Upper lobe of left lung (tissue), 6 donors: ENCODE data around the gene ROS1. TPM values are rescaled to one million over a fixed set of nuclear protein-coding genes. Genes with fewer than 3 reads are reported as not detected.

Source experiments
- ATAC-seq, 2 donors: fragments of 200-7000 bp; cut with Tn5 transposase; one replicate each; pipeline ENCODE4 v1.9.1; 2022; ENCODE audit warnings: mild to moderate bottlenecking in 2 of 2, moderate library complexity in 2 of 2; ENCODE audit not compliant: low FRiP score in 2 of 2
- DNase-seq, 2 donors: peaks; one replicate each; pipeline ENCODE4 v3.0.0-alpha.2; 2019 to 2020
- H3K27ac ChIP-seq, 4 donors: fragments of 200-600 bp; sonication (generic); one replicate each; pipeline ENCODE4 v1.5.1; 2016 to 2019
- H3K27me3 ChIP-seq, 4 donors: fragments of 200-600 bp; sonication (generic); one replicate each; pipeline ENCODE4 v1.5.1; 2017 to 2019
- H3K36me3 ChIP-seq, 4 donors: fragments of 200-600 bp; sonication (generic); one replicate each; pipeline ENCODE4 v1.5.1; 2016 to 2019
- H3K4me1 ChIP-seq, 4 donors: fragments of 200-600 bp; sonication (generic); one replicate each; pipeline ENCODE4 v1.5.1; 2018 to 2019
- H3K4me3 ChIP-seq, 4 donors: fragments of 200-600 bp; sonication (generic); one replicate each; pipeline ENCODE4 v1.5.1; 2017 to 2019; ENCODE audit warnings: mild to moderate bottlenecking in 2 of 4, moderate library complexity in 1 of 4
- H3K9me3 ChIP-seq, 4 donors: fragments of 200-600 bp; sonication (generic); one replicate each; pipeline ENCODE4 v1.5.1; 2018 to 2019
- CTCF ChIP-seq, 6 experiments: fragments of 450-650 bp in 4 of 6; fragments of 200-600 bp in 2 of 6; sonication (generic) in 2 of 6; IDR thresholded peaks; one replicate each; pipeline ENCODE4 v1.5.1; 2016 to 2019; ENCODE audit warnings: antibody characterized with exemption in 6 of 6
- EP300 ChIP-seq, 4 donors: sonication (generic); formaldehyde crosslinking; IDR thresholded peaks; one replicate each; pipeline ENCODE4 v1.5.1; 2017; ENCODE audit warnings: antibody characterized with exemption in 4 of 4, control low read depth in 2 of 4
- POLR2A ChIP-seq, 4 donors: fragments of 450-650 bp; IDR thresholded peaks; one replicate each; pipeline ENCODE4 v1.5.1; 2016 to 2017; ENCODE audit warnings: antibody characterized with exemption in 4 of 4, mild to moderate bottlenecking in 2 of 4
- POLR2AphosphoS5 ChIP-seq, 2 donors: sonication (generic); formaldehyde crosslinking; IDR thresholded peaks; one replicate each; pipeline ENCODE4 v1.5.1; 2017; ENCODE audit warnings: antibody characterized with exemption in 2 of 2
- WGBS, 2 donors: methylation state at CpG; one replicate each; pipeline ENCODE4 v1.1.5; 2017 to 2018; 5-methylcytosine and 5-hydroxymethylcytosine counted together
- total RNA-seq, 6 donors: library from RNA; depleted of rRNA in 4 of 6; stranded (reverse); fragments of >200 nt in 4 of 6; gene quantifications; one replicate each; pipeline versions ENCODE4 v1.1.0 to v1.2.1, GENCODE V29; 2016 to 2021
- donor health status: DM: no; HTN: no; CAD: no; lungs with moderate emphysema.
- donor health status: DM: no; HTN: yes; CAD: no; lungs with severe emphysema.

ROS1 gene
- total RNA-seq, 6 donors from 2014 or later = 39.1 to 190 (median 114) TPM

- 70 to 75% methylated on average over 3 of the region's 3 CpGs for WGBS, 2 donors
- DNase-seq = no peak
- TF ChIP-seq EP300 (IDR thresholded peaks at IDR 0.05) (no peak), POLR2AphosphoS5 (IDR thresholded peaks at IDR 0.05) (no peak), POLR2A (IDR thresholded peaks at IDR 0.05) (no peak), CTCF (IDR thresholded peaks at IDR 0.05) (no peak)
- Histone ChIP-seq H3K27ac (no peak overlapping the region), H3K4me1 (peaks cover 0 to 6% (median 0%) of the 10 kb centered on the region in 4 donors), H3K4me3 (no peak overlapping the region), H3K36me3 (no peaks in the 10 kb centered on the region), H3K27me3 (no peaks in the 10 kb centered on the region), H3K9me3 (no peaks in the 10 kb centered on the region)
- ATAC-seq = no peak
Observed at GRCh38 chr6:117311310-117311709, 114.4 kb downstream of the ROS1 start.

- H3K36me3 ChIP-seq = no peaks in the 10 kb centered on the region
- DNase-seq (no peak), ATAC-seq (no peak)
- H3K27ac ChIP-seq = no peak overlapping the region
- no peaks in the 10 kb centered on the region for H3K27me3 ChIP-seq
- peaks cover 0 to 9% (median 0%) of the 10 kb centered on the region in 4 donors for H3K4me1 ChIP-seq
- TF ChIP-seq EP300 (IDR thresholded peaks at IDR 0.05) (no peak), POLR2A (IDR thresholded peaks at IDR 0.05) (no peak), CTCF (IDR thresholded peaks at IDR 0.05) (no peak), POLR2AphosphoS5 (IDR thresholded peaks at IDR 0.05) (no peak)
- H3K4me3 ChIP-seq = no peak overlapping the region
- no peaks in the 10 kb centered on the region for H3K9me3 ChIP-seq
Observed at GRCh38 chr6:117309611-117310010, 116.1 kb downstream of the ROS1 start.

GRCh38 chr6:117309069-117309468 is 116.7 kb downstream of the ROS1 start:
- peaks cover 0 to 9% (median 0%) of the 10 kb centered on the region in 4 donors for H3K4me1 ChIP-seq
- no peak for TF ChIP-seq POLR2AphosphoS5 (IDR thresholded peaks at IDR 0.05)
- TF ChIP-seq POLR2A (IDR thresholded peaks at IDR 0.05) = no peak
- no peak for TF ChIP-seq CTCF (IDR thresholded peaks at IDR 0.05)
- TF ChIP-seq EP300 (IDR thresholded peaks at IDR 0.05) = no peak
- DNase-seq = no peak
- H3K9me3 ChIP-seq = no peaks in the 10 kb centered on the region
- H3K27me3 ChIP-seq = no peaks in the 10 kb centered on the region
- no peak overlapping the region for H3K27ac ChIP-seq
- H3K4me3 ChIP-seq = no peak overlapping the region
- no peaks in the 10 kb centered on the region for H3K36me3 ChIP-seq
- no peak for ATAC-seq
- WGBS, 2 donors = 85 to 91% methylated on average over 3 of the region's 3 CpGs

GRCh38 chr6:117307655-117308054 is 118.1 kb downstream of the ROS1 start:
- no peak overlapping the region for H3K27ac ChIP-seq
- ATAC-seq (no peak), DNase-seq (no peak)
- no peak for TF ChIP-seq POLR2AphosphoS5 (IDR thresholded peaks at IDR 0.05)
- no peak for TF ChIP-seq CTCF (IDR thresholded peaks at IDR 0.05)
- H3K36me3 ChIP-seq = no peaks in the 10 kb centered on the region
- H3K9me3 ChIP-seq = no peaks in the 10 kb centered on the region
- peaks cover 0 to 9% (median 0%) of the 10 kb centered on the region in 4 donors for H3K4me1 ChIP-seq
- no peak overlapping the region for H3K4me3 ChIP-seq
- 94 to 100% methylated on average over 3 of the region's 3 CpGs for WGBS, 2 donors
- no peaks in the 10 kb centered on the region for H3K27me3 ChIP-seq

GRCh38 chr6:117306227-117306790 is 119.4 kb downstream of the ROS1 start:
- TF ChIP-seq CTCF (IDR thresholded peaks at IDR 0.05) = no peak
- no peak for TF ChIP-seq POLR2AphosphoS5 (IDR thresholded peaks at IDR 0.05)
- no peak for TF ChIP-seq EP300 (IDR thresholded peaks at IDR 0.05)
- no peak for TF ChIP-seq POLR2A (IDR thresholded peaks at IDR 0.05)
- DNase-seq (peak in 1 of 2 donors; percentile 32), ATAC-seq (peak; percentile 35 to 71)
- H3K27ac ChIP-seq = no peak overlapping the region
- H3K4me1 ChIP-seq = peaks cover 0 to 9% (median 0%) of the 10 kb centered on the region in 4 donors
- WGBS, 2 donors = 55 to 64% methylated on average over 3 of the region's 3 CpGs
- H3K36me3 ChIP-seq = no peaks in the 10 kb centered on the region
- no peaks in the 10 kb centered on the region for H3K27me3 ChIP-seq
- no peaks in the 10 kb centered on the region for H3K9me3 ChIP-seq
- no peak overlapping the region for H3K4me3 ChIP-seq
